ENCODE data around the gene IQGAP2. TPM values are rescaled to one million over a fixed set of nuclear protein-coding genes. Genes with fewer than 3 reads are reported as not detected.

IQGAP2 gene
- total and polyA plus RNA-seq, 9 of the 15 experiments (the other 6 are each of a cell fraction or from before 2014, with no cell fraction given), result 8.7 to 23.2 (median 17.4) TPM

- TF ChIP-seq ZSCAN29 (IDR thresholded peaks at IDR 0.05), result no peak
- no peak for TF ChIP-seq CREB1 (IDR thresholded peaks at IDR 0.05)
- no peak for TF ChIP-seq CREB1 (CRISPR knock-in tag; IDR thresholded peaks at IDR 0.05)
- no peak for TF ChIP-seq SFPQ (IDR thresholded peaks at IDR 0.05; ENCODE audit: low read depth, low read length)
These were observed 167.1 kb downstream of the IQGAP2 start (continued) for GRCh38 chr5:76570153-76570552.

- BruUV-seq (replicated peaks), result no TSS peak
- no peaks in the 10 kb centered on the region for H3K9me1 ChIP-seq (ENCODE audit: control insufficient read depth, insufficient read depth, low read length)
- H3K9ac ChIP-seq (ENCODE audit: insufficient read depth in 1 of 2, low read depth in 2 of 2, low read length in 2 of 2), result no peak overlapping the region
- H3K4me3 ChIP-seq, result no peak overlapping the region
- FAIRE-seq (no peak), ATAC-seq (no peak), DNase-seq (ENCODE audit: extremely low read depth in 1 of 4, low spot score in 3 of 4) (no peak)
- no peak overlapping the region for H3K27ac ChIP-seq (ENCODE audit: extremely low read depth, low read depth, low read length)
- H3K4me2 ChIP-seq (ENCODE audit: insufficient read depth, low read length), result no peak overlapping the region
- ChIA-PET CTCF (ENCODE audit: low intra/inter-chr PET ratio) (no interaction called here), POLR2A (interaction anchor here (1.3 kb wide), 1 partner anchor 12 kb away, joined by 4 read pairs; no protein-coding TSS in a partner anchor)
- H3K36me3 ChIP-seq (ENCODE audit: control insufficient read depth, insufficient read depth, low read length), result no peaks in the 10 kb centered on the region; the same call in 2 of the 3 replicates
- H3K79me2 ChIP-seq (ENCODE audit: control insufficient read depth, insufficient read depth, low read length), result no peaks in the 10 kb centered on the region
- no peaks in the 10 kb centered on the region for H3K4me1 ChIP-seq (replicated peaks in 1 of 2; ENCODE audit: control insufficient read depth in 2 of 2, insufficient read depth in 2 of 2, low read length in 2 of 2)
- H2AFZ ChIP-seq (ENCODE audit: low read depth, low read length), result no peak overlapping the region
- in situ Hi-C loops (cut with MboI), result no loop called here
- no peaks in the 10 kb centered on the region for H4K20me1 ChIP-seq (replicated peaks; ENCODE audit: control insufficient read depth, insufficient read depth, low read length)
- H3K9me3 ChIP-seq (replicated peaks; ENCODE audit: control insufficient read depth, insufficient read depth, low read depth, low read length), result no peaks in the 10 kb centered on the region
- H3K27me3 ChIP-seq (ENCODE audit: control insufficient read depth in 2 of 2, insufficient read depth in 2 of 2, low read length in 2 of 2), result no peaks in the 10 kb centered on the region
- intact Hi-C loops (cut with micrococcal nuclease), result no loop called here
- TF ChIP-seq TFAP4 (CRISPR knock-in tag; IDR thresholded peaks at IDR 0.05; ENCODE audit: borderline replicate concordance) (no peak), ZNF609 (CRISPR knock-in tag; IDR thresholded peaks at IDR 0.05; ENCODE audit: borderline replicate concordance) (no peak), HNRNPLL (IDR thresholded peaks at IDR 0.05; ENCODE audit: low read depth, low read length, poor library complexity, severe bottlenecking) (no peak), UBTF (IDR thresholded peaks at IDR 0.05; ENCODE audit: borderline replicate concordance in 1 of 2, low read depth in 2 of 2, low read length in 2 of 2) (no peak)
These were observed 168.5 kb downstream of the IQGAP2 start for GRCh38 chr5:76571559-76571958.
